ENCODE measurements around the gene CATSPER2.
"Not testable (repeated sequence)": the region's sequence is repeated elsewhere in the genome, so short reads cannot be mapped to it uniquely, and the experiment has no call there.

GRCh38 chr15:43589778-43590466 lies 58.7 kb downstream of the CATSPER2 start, which contains the start of gene PPIP5K1:
- not testable (repeated sequence) for TF ChIP-seq CTCF, POLR2A (IDR thresholded peaks at IDR 0.05)

Data from uterus (tissue), 2 donors.